AML-193 (cell line): ENCODE data around the gene ADAM11.
A peak's percentile ranks its signal among the peaks of the same experiment; 100 is the strongest.

ENCODE experiments used
- DNase-seq, 2 experiments: peaks; one replicate each; lab custom pipeline; 2025; lab: John Stamatoyannopoulos, UW

ADAM11 gene

GRCh38 chr17:44757045-44757917 is 1.5 kb upstream of the ADAM11 start:
- DNase-seq, result no peak

- DNase-seq, result no peak
Observed at GRCh38 chr17:44757918-44758413, 822 bp upstream of the ADAM11 start.

- no peak for DNase-seq
Observed at GRCh38 chr17:44759086-44759915, 513 bp downstream of the ADAM11 start.

- DNase-seq, result no peak
Observed at GRCh38 chr17:44759916-44760243, 1.1 kb downstream of the ADAM11 start.

- no peak for DNase-seq
Observed at GRCh38 chr17:44760474-44761308, 1.9 kb downstream of the ADAM11 start.

- DNase-seq, result no peak
Observed at GRCh38 chr17:44761932-44762810, 3.4 kb downstream of the ADAM11 start.

GRCh38 chr17:44763170-44763569 is 4.4 kb downstream of the ADAM11 start:
- DNase-seq, result no peak

GRCh38 chr17:44765965-44766364 is 7.2 kb downstream of the ADAM11 start:
- no peak for DNase-seq

GRCh38 chr17:44766409-44767038 is 7.7 kb downstream of the ADAM11 start:
- DNase-seq, result no peak

GRCh38 chr17:44767493-44767892 is 8.7 kb downstream of the ADAM11 start:
- DNase-seq, result no peak

- no peak for DNase-seq
Observed at GRCh38 chr17:44768505-44769142, 9.8 kb downstream of the ADAM11 start.

GRCh38 chr17:44769230-44769629 is 10.4 kb downstream of the ADAM11 start:
- DNase-seq, result no peak

GRCh38 chr17:44769647-44770084 is 10.9 kb downstream of the ADAM11 start:
- no peak for DNase-seq

GRCh38 chr17:44770166-44770925 is 11.6 kb downstream of the ADAM11 start:
- DNase-seq, result no peak

- DNase-seq, result no peak
Observed at GRCh38 chr17:44772308-44773045, 13.7 kb downstream of the ADAM11 start.

- DNase-seq, result no peak
Observed at GRCh38 chr17:44773140-44773539, 14.4 kb downstream of the ADAM11 start.

- peak; percentile 72 to 85 for DNase-seq
Observed at GRCh38 chr17:44774271-44775135, 15.7 kb downstream of the ADAM11 start.
